Medulla oblongata (tissue), 1 donor: Measurements from ENCODE around the gene ALDH1L1.
"Not testable (repeated sequence)": the region's sequence is repeated elsewhere in the genome, so short reads cannot be mapped to it uniquely, and the experiment has no call there.

Experiments used
- DNase-seq: peaks from one replicate; pipeline ENCODE4 v3.0.0-alpha.2; 2015; ENCODE audit errors: extremely low spot score

ALDH1L1 gene

GRCh38 chr3:126083511-126083912 is 96.9 kb downstream of the ALDH1L1 start:
- peak; percentile 15 for DNase-seq

DNA sequence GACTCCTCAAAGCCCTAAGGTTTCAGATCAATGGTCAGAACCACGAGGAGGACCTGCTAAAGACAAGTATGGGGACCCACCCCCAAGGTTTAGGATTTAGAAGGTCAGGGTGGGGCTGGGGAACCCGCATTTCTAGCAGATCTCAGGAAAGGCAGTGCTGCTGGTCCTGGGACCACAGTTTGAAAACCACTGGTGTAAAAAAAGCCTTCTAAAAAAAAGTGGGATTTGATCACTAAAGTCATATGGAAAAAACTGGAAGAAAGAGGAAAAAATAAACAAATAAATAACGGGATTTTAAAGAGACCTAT is 97.3 kb downstream of the ALDH1L1 start:
- DNase-seq: no peak

GRCh38 chr3:126082362-126083137 is 97.8 kb downstream of the ALDH1L1 start:
- no peak for DNase-seq

DNA sequence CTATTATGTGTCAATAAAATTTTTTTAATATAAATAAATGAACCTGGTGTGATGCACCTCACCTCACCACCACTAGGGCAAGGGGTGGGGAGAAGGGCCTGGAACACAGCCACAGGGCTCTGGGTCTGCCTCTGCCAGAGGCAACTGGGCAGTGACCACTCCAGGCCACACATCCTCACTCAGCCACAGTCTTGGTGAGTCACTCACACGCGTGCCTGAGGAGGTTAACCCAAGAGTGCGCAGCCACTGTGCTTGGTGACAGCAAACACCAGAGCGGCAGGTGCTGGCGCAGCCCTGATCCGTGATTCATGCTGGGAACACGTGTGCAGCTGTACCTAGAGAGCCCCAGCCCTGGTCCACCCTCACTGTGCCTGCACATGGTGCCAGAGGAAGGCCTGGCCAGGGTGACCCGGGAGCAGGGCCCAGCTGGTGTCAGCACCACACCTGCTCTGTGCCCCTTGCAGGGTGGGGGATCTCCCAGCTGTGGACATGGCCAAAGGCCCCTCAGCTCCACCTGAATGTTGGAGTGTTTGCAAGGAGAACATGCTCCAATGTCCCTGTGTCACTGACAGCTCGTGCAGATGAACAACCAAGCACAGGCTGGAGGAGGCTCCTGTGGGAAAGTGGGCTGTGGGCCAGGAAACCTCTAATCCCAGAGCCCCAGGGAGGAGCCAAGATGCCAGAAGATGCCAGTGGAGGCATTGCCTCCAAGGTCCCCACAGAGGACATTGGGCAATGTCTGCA is 98.6 kb downstream of the ALDH1L1 start:
- DNase-seq: no peak

- DNase-seq: no peak
Observed at GRCh38 chr3:126080970-126081369, 99.4 kb downstream of the ALDH1L1 start.

GRCh38 chr3:126078866-126079265 is 101.5 kb downstream of the ALDH1L1 start:
- peak; percentile 27 for DNase-seq

DNA sequence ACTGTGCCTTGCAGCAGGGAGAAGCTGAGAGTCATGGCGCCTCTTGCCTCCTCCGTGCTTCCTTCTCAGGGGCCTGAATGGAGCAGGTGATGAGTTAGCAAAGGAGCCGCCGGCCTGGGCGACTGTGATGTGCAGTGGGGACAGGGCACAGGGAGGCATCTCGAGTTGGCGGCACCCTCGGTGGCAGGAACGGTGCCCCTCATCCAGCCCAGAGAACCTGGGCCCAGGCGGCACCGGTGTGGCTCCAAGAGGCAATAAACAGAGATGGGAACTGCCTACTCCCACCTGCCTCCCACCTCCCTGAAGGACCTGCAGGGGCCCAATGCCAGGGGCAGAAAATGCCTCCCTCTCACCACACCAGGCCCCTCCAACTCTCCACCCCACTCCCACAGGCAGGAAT is 102.6 kb downstream of the ALDH1L1 start:
- no peak for DNase-seq

DNA sequence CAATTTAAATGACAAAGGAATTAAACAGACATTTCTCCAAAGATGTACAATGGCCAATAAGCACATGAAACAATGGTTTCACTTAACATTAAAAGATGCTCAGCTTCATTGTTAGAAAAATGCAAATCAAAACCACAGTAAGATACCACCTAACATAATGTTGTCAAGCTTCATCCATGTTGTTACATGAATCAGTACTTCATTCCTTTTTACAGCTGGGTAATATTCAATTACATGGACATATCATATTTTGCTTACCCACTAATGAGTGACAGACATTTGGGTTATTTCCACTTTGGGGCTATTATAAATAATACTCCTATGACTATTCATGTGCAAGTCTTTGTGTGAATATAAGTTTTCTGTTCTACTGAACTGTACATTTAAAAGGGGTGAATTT is 104.2 kb downstream of the ALDH1L1 start:
- DNase-seq: no peak

DNA sequence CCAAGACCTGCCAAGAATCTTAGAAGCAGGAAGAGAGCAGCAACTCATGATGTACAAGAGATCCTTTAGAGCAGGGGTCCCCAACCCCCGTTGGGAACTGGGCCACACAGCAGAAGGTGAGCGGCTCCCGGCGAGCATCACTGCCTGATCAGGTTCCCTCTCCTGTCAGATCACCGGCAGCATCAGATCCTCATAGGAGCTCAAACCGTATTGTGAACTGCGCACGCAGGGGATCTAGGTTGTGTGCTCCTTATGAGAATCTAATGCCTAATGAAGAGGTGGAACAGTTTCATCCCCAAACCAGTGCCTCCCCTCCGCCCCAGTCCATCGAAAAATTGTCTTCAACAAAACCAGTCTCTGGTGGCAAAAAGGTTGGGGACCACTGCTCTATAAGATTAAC is 110.2 kb downstream of the ALDH1L1 start:
- no peak for DNase-seq

DNA sequence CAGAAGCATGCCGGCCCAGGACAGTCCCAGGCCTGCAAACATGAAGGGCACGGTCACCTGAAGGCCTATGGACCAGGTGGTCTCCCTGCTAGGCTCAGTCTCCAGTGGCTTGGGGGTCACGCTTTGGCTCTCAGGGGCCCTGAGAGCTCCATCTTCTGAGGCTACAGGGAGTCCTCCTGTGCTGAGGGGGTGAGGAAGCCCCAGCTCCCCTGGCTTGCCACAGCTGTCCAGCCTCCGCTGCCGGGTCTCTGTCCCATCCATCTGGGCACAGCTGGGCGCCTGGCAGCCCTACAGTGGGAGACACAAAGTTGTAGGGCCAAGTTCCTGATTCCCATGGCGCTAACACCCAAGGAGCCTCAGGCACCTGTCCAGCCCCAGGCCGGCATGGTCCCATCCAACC is 112.4 kb downstream of the ALDH1L1 start:
- DNase-seq: no peak

DNA sequence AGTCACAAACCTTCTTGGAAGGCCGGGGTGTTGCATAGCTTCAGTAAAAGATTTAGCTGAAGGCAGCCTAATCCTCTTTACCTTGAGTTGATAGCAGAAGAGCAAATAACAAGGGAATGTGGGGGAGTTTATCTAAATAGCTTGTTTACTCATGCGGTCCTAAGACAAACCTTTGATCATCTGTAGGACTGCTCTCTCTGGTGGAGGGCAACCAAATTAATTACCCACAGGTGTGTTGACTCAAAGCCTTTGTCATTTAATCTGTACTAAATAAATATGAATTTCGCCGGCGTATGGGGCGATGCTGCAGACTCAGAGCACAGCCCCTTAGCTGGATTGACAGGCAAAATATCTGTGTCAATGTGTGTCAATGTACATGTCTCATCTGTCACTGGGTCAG is 113.7 kb downstream of the ALDH1L1 start:
- not testable (repeated sequence) for DNase-seq

DNA sequence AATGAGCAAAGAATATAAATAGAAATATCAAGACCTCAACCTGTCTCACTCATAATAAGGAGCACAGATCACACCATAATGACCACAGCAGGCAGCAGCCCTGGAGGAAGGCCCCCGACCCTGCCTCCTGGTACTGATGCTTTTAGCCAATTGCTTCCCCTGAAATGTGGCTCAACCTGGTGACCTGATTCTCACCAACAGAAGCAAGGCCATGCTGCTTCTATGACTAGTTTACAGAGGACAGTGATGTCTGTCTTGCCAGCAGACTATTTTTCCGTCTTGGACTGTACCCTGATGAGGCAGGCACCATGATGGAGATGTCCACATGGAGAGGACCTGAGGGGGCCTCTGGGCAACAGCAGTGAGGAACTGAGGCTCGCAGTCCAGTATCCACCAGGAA is 114.5 kb downstream of the ALDH1L1 start:
- no peak for DNase-seq

- DNase-seq: no peak
Observed at GRCh38 chr3:126064627-126065258, 115.6 kb downstream of the ALDH1L1 start.

DNA sequence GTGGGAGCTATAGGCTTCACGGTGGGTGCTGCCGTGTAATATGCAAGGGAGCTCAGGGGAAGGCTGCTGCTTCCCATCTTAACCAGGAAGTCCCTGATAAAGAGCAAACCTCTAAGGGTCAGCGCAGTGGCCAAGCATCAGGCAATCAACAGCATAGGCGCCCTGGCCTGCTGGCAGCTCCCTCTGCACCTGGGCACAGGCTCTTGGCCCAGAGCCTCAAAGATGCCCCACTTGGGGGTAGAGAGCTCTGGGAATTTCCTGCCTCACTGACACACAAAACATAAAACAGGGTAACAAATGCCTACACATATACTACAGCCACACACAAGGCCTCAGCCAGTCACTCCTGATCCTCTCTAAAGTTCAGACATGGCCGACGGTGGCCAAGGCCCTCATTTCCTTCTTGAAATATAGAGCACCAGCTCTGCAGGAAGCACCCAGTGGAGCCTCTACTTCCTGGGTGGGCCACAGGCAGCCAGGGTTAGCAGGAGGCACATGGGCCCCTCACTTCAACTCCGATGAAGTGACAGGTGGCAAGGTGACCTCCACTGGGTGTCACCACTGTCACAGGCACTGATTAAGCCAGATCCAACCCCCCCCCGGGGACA is 116.9 kb downstream of the ALDH1L1 start:
- DNase-seq: no peak

DNA sequence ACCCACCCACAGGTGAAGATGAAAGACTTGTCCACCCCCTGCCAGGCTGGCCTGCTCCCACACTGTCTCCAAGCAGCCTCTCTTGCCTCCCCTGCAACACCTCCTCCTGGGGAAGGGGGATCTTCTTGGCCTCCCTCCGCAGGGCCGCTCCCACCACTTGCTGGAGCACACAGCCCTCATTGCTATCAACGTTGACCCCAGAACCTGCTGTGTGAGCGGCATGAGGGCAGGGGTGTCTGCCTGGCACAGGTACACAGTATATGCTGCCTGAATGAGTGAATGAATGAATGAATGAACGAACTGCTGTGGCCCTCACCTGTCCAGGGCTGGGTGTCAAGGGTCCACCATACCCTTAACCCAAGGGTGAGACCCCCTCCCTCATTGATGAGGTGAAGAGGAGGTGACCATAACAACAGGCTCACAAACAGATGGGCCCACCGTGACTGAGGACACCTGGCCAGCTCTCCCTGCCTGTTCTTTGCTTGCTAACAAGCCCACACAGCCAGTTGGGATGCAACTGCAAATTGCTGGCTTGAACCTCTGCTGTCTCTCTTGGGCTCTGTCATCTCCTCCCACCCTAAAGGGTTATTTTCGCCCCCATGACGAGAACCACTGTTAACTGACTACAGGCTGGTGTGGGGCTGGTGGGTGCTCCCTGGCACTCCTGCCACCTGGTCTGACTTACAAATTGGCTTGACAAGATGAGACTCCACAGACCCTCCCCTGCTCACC is 118.9 kb downstream of the ALDH1L1 start:
- DNase-seq: no peak

DNA sequence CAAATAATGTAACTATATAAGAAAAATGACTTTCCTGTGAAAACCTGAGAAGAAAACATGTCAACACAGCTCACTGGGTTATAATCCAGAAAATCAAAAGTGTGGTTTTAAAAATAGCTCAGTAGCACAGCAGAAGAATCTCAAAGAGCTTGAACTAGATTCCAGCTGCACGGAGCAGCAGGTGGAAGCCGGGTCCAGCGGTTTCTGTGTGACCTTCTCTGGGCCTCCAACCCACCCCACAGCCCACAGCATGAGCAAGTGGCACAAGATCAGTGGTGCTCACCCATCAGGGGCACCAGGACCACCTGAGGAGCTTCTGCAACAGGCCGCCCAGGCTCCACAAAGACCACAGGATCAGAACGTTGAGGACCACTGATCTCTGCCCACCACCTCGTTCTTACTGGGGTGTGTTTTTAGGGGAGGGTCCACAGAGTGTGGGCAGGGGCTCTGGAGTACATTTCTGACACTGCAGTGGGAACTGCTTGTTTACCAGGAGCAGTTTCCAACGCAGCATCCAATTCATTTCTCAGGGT is 119.7 kb downstream of the ALDH1L1 start:
- DNase-seq: no peak

- DNase-seq: no peak
Observed at GRCh38 chr3:126058666-126059065, 121.7 kb downstream of the ALDH1L1 start.

DNA sequence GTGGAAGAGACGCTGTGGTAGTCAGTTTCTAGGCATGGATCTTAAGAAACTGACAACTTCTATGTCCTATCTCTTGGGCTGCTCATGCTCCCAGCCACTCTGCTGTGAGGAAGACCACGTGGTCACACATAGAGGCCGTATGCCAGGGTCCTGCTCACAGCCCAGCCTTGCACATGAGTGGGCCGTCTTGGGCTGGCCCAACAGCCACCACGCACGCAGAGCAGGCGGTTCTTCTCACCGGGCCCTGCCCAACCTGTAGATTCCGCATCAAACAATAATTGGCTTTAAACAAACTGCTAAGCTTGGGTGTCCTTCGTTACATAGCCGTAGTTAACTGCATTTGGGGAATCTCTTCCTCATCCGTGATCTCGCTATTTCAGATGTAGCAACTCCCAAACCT is 122.5 kb downstream of the ALDH1L1 start:
- DNase-seq: no peak

- no peak for DNase-seq
Observed at GRCh38 chr3:126057501-126057819, 122.9 kb downstream of the ALDH1L1 start.

- peak; percentile 64 for DNase-seq
Observed at GRCh38 chr3:126056681-126057500, 123.5 kb downstream of the ALDH1L1 start.

DNA sequence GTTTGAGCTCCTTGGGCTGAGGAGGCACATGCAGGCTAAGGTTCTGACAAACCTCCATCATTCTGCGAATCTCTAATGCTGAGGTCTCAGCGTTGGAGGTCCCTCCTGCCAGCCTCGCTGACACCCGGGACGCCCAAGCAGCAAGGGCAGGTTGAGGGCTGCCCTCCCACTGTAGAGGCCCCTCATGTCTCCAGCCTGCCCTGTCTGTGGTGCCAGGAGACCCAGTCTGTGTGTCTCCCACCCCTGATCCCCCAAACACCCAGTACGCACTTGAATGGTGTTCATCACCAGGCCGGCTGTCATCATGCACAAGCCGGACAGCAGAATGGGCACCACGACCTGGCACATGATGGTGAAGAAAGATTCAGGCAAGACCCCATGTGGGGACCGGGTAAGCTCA is 124.3 kb downstream of the ALDH1L1 start:
- no peak for DNase-seq
